Psoas muscle (tissue), 8 donors: ENCODE data around the gene GPR26. TPM values are rescaled to one million over a fixed set of nuclear protein-coding genes. Genes with fewer than 3 reads are reported as not detected.

Source experiments
- ATAC-seq, 4 donors: fragments of 200-7000 bp; cut with Tn5 transposase; one replicate each; pipeline ENCODE4 v1.9.1; 2020; ENCODE audit warnings: moderate library complexity in 3 of 4, mild to moderate bottlenecking in 2 of 4
- DNase-seq, 2 donors: peaks; one replicate each; pipeline ENCODE4 v3.0.0-alpha.2; 2020
- H3K27ac ChIP-seq: fragments of 200-600 bp; one replicate; pipeline ENCODE4 v1.8.0; 2022
- H3K27me3 ChIP-seq, 3 donors: fragments of 200-600 bp in 1 of 3; one replicate each; pipeline versions ENCODE4 v1.6.1 to v1.8.0; 2013 to 2022; ENCODE audit warnings: low read length in 2 of 3, mild to moderate bottlenecking in 2 of 3, moderate library complexity in 1 of 3; ENCODE audit not compliant: insufficient read depth in 3 of 3
- H3K36me3 ChIP-seq, 2 donors: fragments of 200-600 bp in 1 of 2; one replicate each; pipeline versions ENCODE4 v1.6.1 to v1.8.0; 2013 to 2022; ENCODE audit warnings: low read depth in 1 of 2, mild to moderate bottlenecking in 1 of 2, moderate library complexity in 1 of 2; ENCODE audit not compliant: insufficient read depth in 1 of 2
- H3K4me1 ChIP-seq: fragments of 200-600 bp; one replicate; pipeline ENCODE4 v1.8.0; 2022
- H3K4me3 ChIP-seq: fragments of 200-600 bp; one replicate; pipeline ENCODE4 v1.8.0; 2022; ENCODE audit warnings: mild to moderate bottlenecking
- H3K9me3 ChIP-seq: fragments of 200-600 bp; one replicate; pipeline ENCODE4 v1.8.0; 2022
- CTCF ChIP-seq: fragments of 200-600 bp; IDR thresholded peaks from one replicate; pipeline ENCODE4 v1.8.0; 2022; ENCODE audit warnings: antibody characterized with exemption
- WGBS, 3 donors: extraction: QIAGEN DNeasy Blood & Tissue Kit; methylation state at CpG; one replicate each; pipeline versions ENCODE4 v1.1.6 to v1.1.7; 2013; 5-methylcytosine and 5-hydroxymethylcytosine counted together
- intact Hi-C, 2 donors: fragments of 100-400 bp; cut with DNase I; formaldehyde crosslinking; loops; one replicate each; pipeline versions ENCODE4 v1.11.0 to v1.14.2; 2022
- polyA plus RNA-seq, 3 donors: library from polyadenylated mRNA; stranded (reverse); fragments of 200-250 nt; gene quantifications; one replicate each; pipeline ENCODE4 v1.2.3, GENCODE V29; 2013
- total RNA-seq, 4 donors: library from RNA; stranded (reverse); fragmentation: NEBNext Ultra II Directional in 2 of 4; extraction: Animal tissue kit (Norgen Biotek cat#: 25700) in 2 of 4; gene quantifications; one replicate each; pipeline versions ENCODE4 v1.2.1 to v1.2.4, GENCODE V29; 2021 to 2023
- donor health status: healthy with polysubstance abuse.
- donor health status: DM: no; HTN: no; CAD: no; lungs with moderate emphysema.
- donor health status: Bipolar disorder and iron deficiency.
- donor health status: healthy.
- donor health status: DM: yes; HTN: yes; CAD: no.
- donor health status: DM: no; HTN: no; CAD: no.
- donor health status: DM: no; HTN: no; CAD: no.
- donor health status: DM: yes; HTN: yes; CAD: no.

Gene GPR26
- total and polyA plus RNA-seq, 7 donors, result 0.01 TPM; not detected in 6

GRCh38 chr10:123636598-123637325 is 29.4 kb upstream of the GPR26 start:
- TF ChIP-seq CTCF, result no peak
- intact Hi-C loops, result no loop called here
- DNase-seq, result no peak
- Histone ChIP-seq H3K27ac (no peak overlapping the region), H3K9me3 (no peaks in the 10 kb centered on the region), H3K27me3 (no peaks in the 10 kb centered on the region), H3K36me3 (no peaks in the 10 kb centered on the region), H3K4me3 (no peak overlapping the region), H3K4me1 (no peaks in the 10 kb centered on the region)
- no peak for ATAC-seq
- 77 to 86% (median 82%) methylated on average over 8 of the region's 8 CpGs for WGBS, 3 donors

- Histone ChIP-seq H3K4me1 (no peaks in the 10 kb centered on the region), H3K27me3 (no peaks in the 10 kb centered on the region), H3K4me3 (no peak overlapping the region), H3K27ac (no peak overlapping the region), H3K36me3 (no peaks in the 10 kb centered on the region), H3K9me3 (no peaks in the 10 kb centered on the region)
- DNase-seq, result no peak
- intact Hi-C loops, result no loop called here
- 63 to 72% (median 68%) methylated on average over 6 of the region's 6 CpGs for WGBS, 3 donors
- no peak for ATAC-seq
- no peak for TF ChIP-seq CTCF
These were observed 28.8 kb upstream of the GPR26 start for GRCh38 chr10:123637326-123637880.

GRCh38 chr10:123639131-123639530 is 27.0 kb upstream of the GPR26 start:
- H3K27me3 ChIP-seq, result peaks cover 0 to 5% (median 3%) of the 10 kb centered on the region in 3 donors
- no peaks in the 10 kb centered on the region for H3K4me1 ChIP-seq
- DNase-seq (no peak), ATAC-seq (no peak)
- no peaks in the 10 kb centered on the region for H3K36me3 ChIP-seq
- 62 to 75% (median 64%) methylated on average over 3 of the region's 3 CpGs for WGBS, 3 donors
- TF ChIP-seq CTCF, result no peak
- no peak overlapping the region for H3K27ac ChIP-seq
- H3K9me3 ChIP-seq, result no peaks in the 10 kb centered on the region
- no peak overlapping the region for H3K4me3 ChIP-seq
- intact Hi-C loops, result no loop called here

- H3K9me3 ChIP-seq, result no peaks in the 10 kb centered on the region
- intact Hi-C loops, result no loop called here
- H3K4me3 ChIP-seq, result no peak overlapping the region
- H3K27ac ChIP-seq, result no peak overlapping the region
- H3K27me3 ChIP-seq, result peaks cover 0 to 13% (median 3%) of the 10 kb centered on the region in 3 donors
- H3K4me1 ChIP-seq, result no peaks in the 10 kb centered on the region
- no peak for TF ChIP-seq CTCF
- 39 to 61% (median 49%) methylated on average over 3 of the region's 3 CpGs for WGBS, 3 donors
- no peak for DNase-seq
- no peaks in the 10 kb centered on the region for H3K36me3 ChIP-seq
- no peak for ATAC-seq
These were observed 26.1 kb upstream of the GPR26 start for GRCh38 chr10:123640016-123640535.
